Astrocyte (in vitro differentiated cells and primary cell): ENCODE results near the gene NTN1.

Experiments used
- EZH2 ChIP-seq: IDR thresholded peaks from 2 replicates; pipeline ENCODE4 v1.6.1; 2012; ENCODE audit warnings: mild to moderate bottlenecking, low read length, inconsistent platforms; ENCODE audit not compliant: insufficient read depth
- TF ChIP-seq, protein P1 (sequence below): IDR thresholded peaks from 2 replicates; pipeline ENCODE4 v1.5.1; 2011; ENCODE audit warnings: low read depth, mild to moderate bottlenecking, inconsistent platforms, low read length, moderate library complexity; ENCODE audit not compliant: insufficient read depth

DNA sequence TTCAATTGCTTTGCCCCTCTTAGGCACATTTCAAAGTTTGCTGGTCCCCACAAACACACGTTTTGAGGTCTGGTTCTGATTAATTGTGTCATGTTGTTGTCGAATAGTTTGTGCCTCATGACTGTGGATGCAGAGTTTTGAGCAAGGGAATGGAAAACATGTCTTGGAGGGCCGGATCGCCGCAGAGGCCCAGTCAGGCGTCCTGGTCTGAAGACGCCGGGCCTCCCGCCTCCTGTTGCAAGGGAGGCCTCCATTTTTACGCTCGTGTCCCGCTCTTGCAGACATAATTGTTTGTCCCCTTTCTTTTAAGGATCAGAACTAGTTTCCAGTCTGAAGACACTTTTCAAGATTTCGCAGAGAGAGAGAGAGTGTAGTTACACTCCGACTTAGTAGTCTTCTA lies 3.2 kb downstream of the NTN1 start:
- TF ChIP-seq, protein P1, sequence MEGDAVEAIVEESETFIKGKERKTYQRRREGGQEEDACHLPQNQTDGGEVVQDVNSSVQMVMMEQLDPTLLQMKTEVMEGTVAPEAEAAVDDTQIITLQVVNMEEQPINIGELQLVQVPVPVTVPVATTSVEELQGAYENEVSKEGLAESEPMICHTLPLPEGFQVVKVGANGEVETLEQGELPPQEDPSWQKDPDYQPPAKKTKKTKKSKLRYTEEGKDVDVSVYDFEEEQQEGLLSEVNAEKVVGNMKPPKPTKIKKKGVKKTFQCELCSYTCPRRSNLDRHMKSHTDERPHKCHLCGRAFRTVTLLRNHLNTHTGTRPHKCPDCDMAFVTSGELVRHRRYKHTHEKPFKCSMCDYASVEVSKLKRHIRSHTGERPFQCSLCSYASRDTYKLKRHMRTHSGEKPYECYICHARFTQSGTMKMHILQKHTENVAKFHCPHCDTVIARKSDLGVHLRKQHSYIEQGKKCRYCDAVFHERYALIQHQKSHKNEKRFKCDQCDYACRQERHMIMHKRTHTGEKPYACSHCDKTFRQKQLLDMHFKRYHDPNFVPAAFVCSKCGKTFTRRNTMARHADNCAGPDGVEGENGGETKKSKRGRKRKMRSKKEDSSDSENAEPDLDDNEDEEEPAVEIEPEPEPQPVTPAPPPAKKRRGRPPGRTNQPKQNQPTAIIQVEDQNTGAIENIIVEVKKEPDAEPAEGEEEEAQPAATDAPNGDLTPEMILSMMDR: no peak
- no peak for TF ChIP-seq EZH2
